RCC 7860 (cell line): ENCODE data around the gene FBN2.
"Not testable (repeated sequence)": the region's sequence is repeated elsewhere in the genome, so short reads cannot be mapped to it uniquely, and the experiment has no call there.

Experiments
- DNase-seq: peaks from one replicate; pipeline ENCODE4 v3.0.0-alpha.2; 2015; ENCODE audit warnings: low spot score
- FAIRE-seq: peaks from 2 replicates; lab custom pipeline; 2012; peaks lifted over from hg19 to GRCh38; lab: Jason Lieb, UNC

FBN2 gene

GRCh38 chr5:128328007-128328406 lies 210.0 kb downstream of the FBN2 start:
- no peak for DNase-seq
- FAIRE-seq: no peak

GRCh38 chr5:128321418-128321817 lies 216.6 kb downstream of the FBN2 start:
- DNase-seq, FAIRE-seq: not testable (repeated sequence)

- DNase-seq (no peak), FAIRE-seq (no peak)
Measured at GRCh38 chr5:128318691-128319090, 219.4 kb downstream of the FBN2 start.

- DNase-seq (no peak), FAIRE-seq (no peak)
Measured at GRCh38 chr5:128317481-128317880, 220.6 kb downstream of the FBN2 start.

GRCh38 chr5:128315671-128316070 lies 222.4 kb downstream of the FBN2 start:
- DNase-seq: no peak
- FAIRE-seq: no peak

- no peak for DNase-seq
- no peak for FAIRE-seq
Measured at GRCh38 chr5:128305341-128305740, 232.7 kb downstream of the FBN2 start.

GRCh38 chr5:128304791-128305190 lies 233.3 kb downstream of the FBN2 start:
- DNase-seq (no peak), FAIRE-seq (no peak)

- DNase-seq (peak; percentile 46), FAIRE-seq (peak; percentile 90)
Measured at GRCh38 chr5:128304088-128304487, 234.0 kb downstream of the FBN2 start.

- FAIRE-seq: no peak
Measured at GRCh38 chr5:128303593-128303992, 234.5 kb downstream of the FBN2 start.

GRCh38 chr5:128300181-128300580 lies 237.9 kb downstream of the FBN2 start:
- DNase-seq (no peak), FAIRE-seq (no peak)

More at GRCh38 chr5:128303593-128303992, 234.5 kb downstream of the FBN2 start:
- DNase-seq: no peak

- FAIRE-seq: peak; percentile 67
- DNase-seq: peak; percentile 21
Measured at GRCh38 chr5:128290152-128290858, 247.7 kb downstream of the FBN2 start.

GRCh38 chr5:128287740-128288139 lies 250.3 kb downstream of the FBN2 start:
- FAIRE-seq (no peak), DNase-seq (no peak)

- peak; percentile 86 for FAIRE-seq
- peak; percentile 66 for DNase-seq
Measured at GRCh38 chr5:128284236-128284635, 253.8 kb downstream of the FBN2 start.

GRCh38 chr5:128279345-128279744 lies 258.7 kb downstream of the FBN2 start:
- FAIRE-seq (peak; percentile 23), DNase-seq (no peak)

GRCh38 chr5:128276537-128277216 lies 261.4 kb downstream of the FBN2 start:
- peak; percentile 87 for FAIRE-seq

GRCh38 chr5:128274441-128274840 lies 263.6 kb downstream of the FBN2 start:
- DNase-seq (no peak), FAIRE-seq (no peak)

More at GRCh38 chr5:128276537-128277216, 261.4 kb downstream of the FBN2 start:
- DNase-seq: peak; percentile 51

GRCh38 chr5:128273736-128274135 lies 264.3 kb downstream of the FBN2 start:
- DNase-seq: no peak

GRCh38 chr5:128271859-128272464 lies 266.1 kb downstream of the FBN2 start:
- no peak for FAIRE-seq
- DNase-seq: peak; percentile 62

More at GRCh38 chr5:128273736-128274135, 264.3 kb downstream of the FBN2 start:
- no peak for FAIRE-seq

GRCh38 chr5:128271071-128271470 lies 267.0 kb downstream of the FBN2 start:
- FAIRE-seq (no peak), DNase-seq (no peak)

- DNase-seq: no peak
- no peak for FAIRE-seq
Measured at GRCh38 chr5:128264564-128265360, 273.3 kb downstream of the FBN2 start.

- FAIRE-seq (no peak), DNase-seq (no peak)
Measured at GRCh38 chr5:128263357-128263756, 274.7 kb downstream of the FBN2 start.
